VCaP (cell line): ENCODE data around the gene EPHA7.
A peak's percentile ranks its signal among the peaks of the same experiment; 100 is the strongest.

Source experiments
- H3K27ac ChIP-seq: fragments of 450-650 bp; 2 replicates; pipeline ENCODE4 v1.5.1; 2017
- CTCF ChIP-seq: fragments of 450-650 bp; conservative IDR thresholded peaks from 2 replicates; pipeline ENCODE4 v1.5.1; 2017; ENCODE audit warnings: mild to moderate bottlenecking, moderate library complexity

Gene EPHA7

GRCh38 chr6:93424303-93425064, 5.1 kb upstream of the EPHA7 start:
- no peak overlapping the region for H3K27ac ChIP-seq
- TF ChIP-seq CTCF, result peak; percentile 75

- TF ChIP-seq CTCF, result no peak
- H3K27ac ChIP-seq, result no peak overlapping the region
These were observed 4.2 kb upstream of the EPHA7 start for GRCh38 chr6:93423542-93423941.

- no peak for TF ChIP-seq CTCF
- H3K27ac ChIP-seq, result no peak overlapping the region
These were observed 920 bp upstream of the EPHA7 start for GRCh38 chr6:93420163-93420795.

GRCh38 chr6:93418408-93419303, 703 bp downstream of the EPHA7 start:
- peak; percentile 12; the same call in 1 of the 2 replicates for TF ChIP-seq CTCF
- H3K27ac ChIP-seq, result no peak overlapping the region

GRCh38 chr6:93418033-93418407, 1.3 kb downstream of the EPHA7 start:
- TF ChIP-seq CTCF, result no peak
- H3K27ac ChIP-seq, result no peak overlapping the region

GRCh38 chr6:93417421-93418013, 1.8 kb downstream of the EPHA7 start:
- TF ChIP-seq CTCF, result peak; percentile 34; the same call in 1 of the 2 replicates
- no peak overlapping the region for H3K27ac ChIP-seq
